Stimulated activated CD4-positive, alpha-beta T cell treated with anti-CD3 and anti-CD28 coated beads, TNF-alpha, amount 100 ng/mL, for 4 hours (primary cell): ENCODE data around the gene C3orf70.
"Not testable (repeated sequence)": the region's sequence is repeated elsewhere in the genome, so short reads cannot be mapped to it uniquely, and the experiment has no call there.

Experiments
- DNase-seq, 3 experiments: peaks; one replicate each; pipeline ENCODE4 v3.0.0-alpha.2; 2020; ENCODE audit warnings: low read depth in 3 of 3

Gene C3orf70

GRCh38 chr3:185151101-185151963 lies 1.5 kb downstream of the C3orf70 start:
- DNase-seq, result no peak

DNA sequence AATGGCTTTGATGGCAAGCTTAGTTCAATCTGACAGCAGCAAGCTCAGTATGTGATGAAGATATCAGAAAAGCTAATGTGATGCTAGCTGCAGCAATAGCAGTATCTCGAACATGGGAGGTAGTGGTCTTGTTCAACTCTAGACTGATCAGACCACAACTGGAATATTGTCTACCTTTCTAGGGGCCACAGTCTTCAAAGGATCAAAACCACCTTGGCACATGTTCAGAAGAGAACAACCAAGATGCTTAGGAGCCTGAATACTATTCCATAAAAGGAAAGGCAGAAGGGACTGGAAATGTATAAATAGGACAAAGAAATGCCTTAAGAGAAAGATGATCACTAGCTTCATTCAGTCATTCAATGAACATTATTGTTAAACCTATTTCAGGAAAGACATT lies 2.3 kb downstream of the C3orf70 start:
- DNase-seq, result no peak

GRCh38 chr3:185149591-185149990 lies 3.3 kb downstream of the C3orf70 start:
- DNase-seq, result no peak

DNA sequence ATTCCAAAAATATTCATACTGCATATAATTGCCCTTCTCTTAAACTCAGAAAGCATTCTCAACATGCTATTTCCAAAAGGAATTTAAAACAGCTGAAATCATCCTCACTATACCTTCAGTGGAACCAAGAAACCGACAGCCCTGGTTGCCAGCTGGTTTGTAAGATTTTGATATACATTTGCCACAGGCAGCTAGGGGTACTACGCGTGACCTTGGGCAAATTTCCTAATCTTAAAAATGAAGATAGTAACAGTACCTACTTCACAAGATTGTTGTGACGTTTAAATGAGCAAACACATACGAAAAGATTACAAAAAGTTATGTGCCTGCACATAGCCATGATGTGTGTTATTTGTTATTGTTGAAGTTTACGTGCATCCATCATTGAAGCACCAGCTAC lies 7.3 kb downstream of the C3orf70 start:
- DNase-seq, result no peak

- DNase-seq, result no peak
Measured at GRCh38 chr3:185144784-185145183, 8.1 kb downstream of the C3orf70 start.

DNA sequence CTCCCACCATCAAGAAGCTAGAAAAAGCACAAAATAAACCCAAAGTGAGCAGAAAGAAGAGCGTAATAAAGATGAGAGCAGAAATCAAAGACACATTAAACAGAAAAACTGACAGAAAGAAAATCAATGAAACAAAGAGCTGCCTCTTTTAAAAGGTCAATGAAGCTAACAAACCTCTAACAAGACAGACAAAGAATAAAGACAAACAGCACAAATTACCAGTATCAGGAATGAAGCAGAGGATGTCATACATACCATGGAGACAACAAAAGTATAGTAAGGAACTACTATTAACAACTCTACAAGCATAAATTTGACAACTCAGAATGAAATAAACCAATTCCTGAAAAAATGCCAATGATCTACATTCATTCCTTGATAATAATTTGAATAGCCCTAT lies 15.0 kb downstream of the C3orf70 start:
- no peak for DNase-seq

GRCh38 chr3:185134509-185134908 lies 18.4 kb downstream of the C3orf70 start:
- DNase-seq, result no peak

DNA sequence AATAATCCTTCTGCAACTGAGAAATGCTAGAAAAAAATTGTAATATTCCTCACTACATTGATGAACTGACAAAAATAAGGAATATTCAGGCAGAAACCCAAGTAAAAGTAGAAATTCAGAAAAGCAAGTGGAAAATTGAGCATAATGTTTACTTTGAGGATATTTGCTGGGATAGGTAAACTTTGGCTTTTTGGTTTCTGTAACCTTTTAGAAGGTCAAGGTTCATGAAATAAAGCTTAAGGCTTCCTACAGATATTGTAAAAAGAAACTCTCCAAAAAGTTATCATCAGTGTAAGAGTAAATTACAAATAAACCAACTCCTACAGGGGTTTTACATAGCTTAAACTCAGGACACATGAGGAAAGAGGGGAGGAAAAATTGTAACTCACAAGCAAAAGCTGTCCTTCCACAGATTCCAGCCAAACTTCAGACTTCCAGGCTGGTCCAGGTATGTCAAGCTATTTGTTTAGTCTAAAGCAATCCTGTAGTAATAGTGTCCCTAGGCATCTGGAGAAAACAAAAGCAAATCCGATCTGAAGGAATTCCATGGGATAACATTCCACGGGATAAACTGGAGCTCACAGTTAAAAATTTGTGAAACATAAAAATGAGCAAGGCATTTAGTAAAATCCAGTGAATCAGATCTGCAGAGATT lies 21.1 kb downstream of the C3orf70 start:
- no peak for DNase-seq

- no peak for DNase-seq
Measured at GRCh38 chr3:185129083-185129482, 23.8 kb downstream of the C3orf70 start.

GRCh38 chr3:185126201-185126600 lies 26.7 kb downstream of the C3orf70 start:
- DNase-seq, result no peak

- DNase-seq, result no peak
Measured at GRCh38 chr3:185120126-185120525, 32.7 kb downstream of the C3orf70 start.

DNA sequence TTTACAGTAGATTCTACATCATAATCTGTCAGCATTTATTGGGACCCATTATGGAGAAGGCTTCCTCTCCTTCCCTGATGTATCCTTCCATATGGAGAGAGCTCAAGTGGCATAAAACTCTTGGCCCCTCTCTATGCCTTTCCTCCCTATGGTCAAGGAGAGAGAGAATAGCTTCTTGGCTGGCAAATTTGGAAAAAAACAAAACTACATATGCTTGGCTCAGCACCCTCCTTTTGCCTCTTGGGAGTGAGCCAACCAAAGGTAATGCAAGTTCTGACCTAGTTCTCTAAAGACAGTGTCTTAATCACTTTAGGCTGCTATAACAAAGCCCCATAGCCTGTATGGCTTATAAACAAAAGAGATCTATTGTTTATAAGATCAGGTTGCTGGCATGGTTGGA lies 37.5 kb downstream of the C3orf70 start:
- no peak for DNase-seq

GRCh38 chr3:185114756-185115155 lies 38.1 kb downstream of the C3orf70 start:
- DNase-seq, result no peak

GRCh38 chr3:185112186-185112585 lies 40.7 kb downstream of the C3orf70 start:
- DNase-seq, result no peak

- DNase-seq, result not testable (repeated sequence)
Measured at GRCh38 chr3:185109012-185109411, 43.8 kb downstream of the C3orf70 start.

GRCh38 chr3:185106256-185106890 lies 46.5 kb downstream of the C3orf70 start:
- DNase-seq, result not testable (repeated sequence)

GRCh38 chr3:185103359-185104127 lies 49.3 kb downstream of the C3orf70 start:
- no peak for DNase-seq

- DNase-seq, result no peak
Measured at GRCh38 chr3:185094697-185095096, 58.2 kb downstream of the C3orf70 start.

DNA sequence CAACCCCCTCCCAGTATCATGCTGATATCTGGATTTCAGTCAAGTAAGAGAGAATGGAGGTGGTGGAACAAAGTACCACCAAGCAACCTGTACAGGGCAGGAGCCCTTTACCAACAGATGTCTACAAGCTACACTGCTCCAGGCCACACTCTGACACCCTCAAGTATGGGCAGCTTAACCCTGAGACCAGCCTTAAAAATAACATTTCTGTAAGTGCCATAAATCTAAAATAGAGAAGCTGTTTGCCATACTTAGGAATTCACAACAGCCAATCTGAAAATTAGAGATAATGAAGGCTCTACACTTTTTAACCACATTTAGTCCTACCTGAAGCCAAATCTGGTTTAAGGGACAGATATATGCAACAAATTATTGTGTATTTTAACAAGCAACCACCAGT lies 59.7 kb downstream of the C3orf70 start:
- DNase-seq, result no peak

DNA sequence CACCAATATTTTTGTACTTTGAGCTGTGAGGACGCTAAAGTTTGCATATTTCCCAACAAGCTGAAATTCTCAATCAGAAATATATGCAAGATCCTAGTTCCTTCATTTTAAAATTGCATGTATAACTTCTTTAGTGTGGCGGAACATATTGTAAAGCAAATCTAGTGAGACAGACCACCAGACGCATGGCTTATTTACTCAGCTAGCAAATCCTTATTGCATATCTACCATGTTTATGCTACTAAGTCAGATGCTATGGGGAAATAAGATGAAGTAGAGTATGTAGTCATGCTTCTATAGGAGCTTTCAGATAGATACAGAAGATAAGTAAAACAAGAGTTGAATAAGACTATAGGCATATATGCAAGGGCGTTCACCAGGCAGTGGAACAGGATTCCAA lies 62.0 kb downstream of the C3orf70 start:
- DNase-seq, result no peak

DNA sequence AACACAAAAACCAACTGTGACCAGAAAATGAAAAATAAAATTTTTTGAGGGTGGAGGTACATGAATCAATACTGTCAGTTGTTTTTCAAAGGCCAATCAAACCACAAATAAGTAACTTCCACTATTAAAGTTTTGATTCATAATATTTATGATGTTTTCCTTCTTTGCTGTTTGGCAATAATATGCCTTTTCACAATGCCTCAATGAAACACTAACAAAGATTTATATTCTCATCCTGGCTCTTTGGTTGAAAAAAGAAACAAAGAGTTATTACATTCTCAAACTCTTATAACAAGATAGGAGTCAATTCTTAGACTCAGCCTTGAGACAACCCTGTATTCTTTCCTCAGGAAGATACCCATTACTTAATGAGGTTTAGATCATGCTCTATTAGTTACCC lies 63.1 kb downstream of the C3orf70 start:
- no peak for DNase-seq

DNA sequence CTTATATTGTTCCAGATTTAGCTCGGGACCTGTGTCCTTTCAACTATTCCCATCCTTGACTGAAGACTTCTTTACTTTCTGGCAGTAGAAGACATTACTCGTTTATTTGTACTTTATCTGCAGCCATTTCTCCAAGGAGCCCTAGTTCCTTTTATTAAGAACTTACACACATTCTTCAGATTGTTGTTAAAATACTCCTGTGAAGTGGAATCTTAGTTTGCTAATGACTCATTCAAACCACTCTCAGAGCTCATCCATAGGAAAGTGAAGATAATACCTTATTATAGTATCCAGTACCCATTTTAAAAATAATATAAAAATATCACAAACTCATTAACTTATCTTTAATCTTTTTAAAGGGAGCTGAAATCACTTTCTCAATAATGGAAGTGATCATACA lies 63.5 kb downstream of the C3orf70 start:
- no peak for DNase-seq
